Smooth muscle cell (in vitro differentiated cells): Measurements from ENCODE around the gene LY6G6D. TPM values are rescaled to one million over a fixed set of nuclear protein-coding genes. Genes with fewer than 3 reads are reported as not detected.
A peak's percentile ranks its signal among the peaks of the same experiment; 100 is the strongest.

Experiments
- DNase-seq: peaks from one replicate; lab custom pipeline; 2025; ENCODE audit not compliant: unreplicated experiment; lab: John Stamatoyannopoulos, UW
- H2AFZ ChIP-seq: fragments of 200-600 bp; sonication (generic); 2 replicates; pipeline ENCODE4 v1.6.0; 2016; ENCODE audit warnings: antibody characterized with exemption, low read depth, mild to moderate bottlenecking
- H3F3A ChIP-seq: fragments of 200-600 bp; sonication (generic); 2 replicates; pipeline ENCODE4 v1.6.0; 2017; ENCODE audit warnings: antibody characterized with exemption, low read depth
- H3K27ac ChIP-seq: fragments of 200-600 bp; sonication (generic); 2 replicates; pipeline ENCODE4 v1.5.1; 2016; ENCODE audit warnings: low read depth, mild to moderate bottlenecking
- H3K27me3 ChIP-seq: fragments of 200-600 bp; sonication (generic); 2 replicates; pipeline ENCODE4 v1.6.1; 2016; ENCODE audit warnings: low read depth, mild to moderate bottlenecking
- H3K36me3 ChIP-seq: fragments of 200-600 bp; sonication (generic); 2 replicates; pipeline ENCODE4 v1.5.1; 2016; ENCODE audit warnings: low read depth
- H3K4me1 ChIP-seq: fragments of 200-600 bp; sonication (generic); 2 replicates; pipeline ENCODE4 v1.5.1; 2016; ENCODE audit warnings: low read depth
- H3K4me2 ChIP-seq: fragments of 200-600 bp; sonication (generic); 2 replicates; pipeline ENCODE4 v1.6.0; 2016; ENCODE audit warnings: mild to moderate bottlenecking
- H3K4me3 ChIP-seq: fragments of 200-600 bp; sonication (generic); 2 replicates; pipeline ENCODE4 v1.5.1; 2016; ENCODE audit warnings: mild to moderate bottlenecking
- H3K79me2 ChIP-seq: fragments of 200-600 bp; sonication (generic); 2 replicates; pipeline ENCODE4 v1.6.0; 2016; ENCODE audit warnings: low read depth, mild to moderate bottlenecking
- H3K9ac ChIP-seq: fragments of 200-600 bp; sonication (generic); 2 replicates; pipeline ENCODE4 v1.6.0; 2016; ENCODE audit warnings: low read depth
- H3K9me3 ChIP-seq: fragments of 200-600 bp; sonication (generic); replicated peaks from 2 replicates; pipeline ENCODE4 v1.5.1; 2016; ENCODE audit warnings: low read depth
- H4K20me1 ChIP-seq: fragments of 200-600 bp; sonication (generic); 2 replicates; pipeline ENCODE4 v1.6.0; 2016; ENCODE audit warnings: low read depth
- CTCF ChIP-seq: fragments of 200-600 bp; sonication (generic); IDR thresholded peaks from 2 replicates; pipeline ENCODE4 v1.5.1; 2017; ENCODE audit warnings: borderline replicate concordance, mild to moderate bottlenecking, antibody characterized with exemption; ENCODE audit not compliant: insufficient read depth, poor library complexity, severe bottlenecking
- WGBS: methylation state at CpG from one replicate; pipeline ENCODE4 v1.1.7; 2016; ENCODE audit warnings: low lambda C conversion rate; 5-methylcytosine and 5-hydroxymethylcytosine counted together
- polyA plus RNA-seq: library from polyadenylated mRNA; unstranded; fragments of >200 nt; fragmentation: Nextera tagmentation; extraction: Ambion mirVana; gene quantifications from 2 replicates; pipeline ENCODE4 v1.2.1, GENCODE V29; 2016
- total RNA-seq: library from RNA; depleted of rRNA; stranded (reverse); fragments of >200 nt; gene quantifications from 2 replicates; pipeline ENCODE4 v1.2.3, GENCODE V29; 2014

LY6G6D gene
- total and polyA plus RNA-seq, 2 experiments from 2014 or later, result not detected

GRCh38 chr6:31730631-31731086 lies 15.5 kb downstream of the LY6G6D start:
- H3K27me3 ChIP-seq, result no peaks in the 10 kb centered on the region
- H3K9me3 ChIP-seq, result no peaks in the 10 kb centered on the region
- peaks cover 56% of the 10 kb centered on the region for H4K20me1 ChIP-seq
- H3K9ac ChIP-seq, result no peak overlapping the region
- peaks cover 55% of the 10 kb centered on the region for H3F3A ChIP-seq
- peaks cover 40% of the 10 kb centered on the region for H3K79me2 ChIP-seq
- peak overlapping the region; percentile 89 for H3K4me3 ChIP-seq
- peak overlapping the region; percentile 79 for H3K27ac ChIP-seq
- H3K4me1 ChIP-seq, result peaks cover 20% of the 10 kb centered on the region
- WGBS, result 91% methylated on average over 11 of the region's 11 CpGs
- TF ChIP-seq CTCF, result no peak
- DNase-seq, result no peak
- no peaks in the 10 kb centered on the region for H3K36me3 ChIP-seq
- H3K4me2 ChIP-seq, result peak overlapping the region; percentile 95
- H2AFZ ChIP-seq, result no peak overlapping the region

- TF ChIP-seq CTCF, result no peak
- Histone ChIP-seq H3K27me3 (no peaks in the 10 kb centered on the region), H3K79me2 (peaks cover 53% of the 10 kb centered on the region), H3K4me3 (no peak overlapping the region), H4K20me1 (peaks cover 56% of the 10 kb centered on the region), H3F3A (peaks cover 56% of the 10 kb centered on the region), H3K9ac (no peak overlapping the region), H2AFZ (no peak overlapping the region), H3K36me3 (no peaks in the 10 kb centered on the region), H3K27ac (peak overlapping the region; percentile 35), H3K9me3 (no peaks in the 10 kb centered on the region), H3K4me2 (no peak overlapping the region), H3K4me1 (peaks cover 28% of the 10 kb centered on the region)
- 97% methylated on average over 3 of the region's 3 CpGs for WGBS
- DNase-seq, result no peak
Measured at GRCh38 chr6:31732029-31732428, 16.9 kb downstream of the LY6G6D start.

- H3K27me3 ChIP-seq, result no peaks in the 10 kb centered on the region
- H3K79me2 ChIP-seq, result peaks cover 51% of the 10 kb centered on the region
- no peaks in the 10 kb centered on the region for H3K9me3 ChIP-seq
- no peak for DNase-seq
- no peak for TF ChIP-seq CTCF
- H3K9ac ChIP-seq, result peak overlapping the region; percentile 89
- peaks cover 60% of the 10 kb centered on the region for H3F3A ChIP-seq
- H3K4me3 ChIP-seq, result peak overlapping the region; percentile 99
- H3K27ac ChIP-seq, result peak overlapping the region; percentile 84
- 94% methylated on average over 4 of the region's 4 CpGs for WGBS
- H2AFZ ChIP-seq, result no peak overlapping the region
- peak overlapping the region; percentile 100 for H3K4me2 ChIP-seq
- H3K4me1 ChIP-seq, result peaks cover 42% of the 10 kb centered on the region
- no peaks in the 10 kb centered on the region for H3K36me3 ChIP-seq
- H4K20me1 ChIP-seq, result peaks cover 49% of the 10 kb centered on the region
Measured at GRCh38 chr6:31733734-31734133, 18.6 kb downstream of the LY6G6D start.

- H2AFZ ChIP-seq, result no peak overlapping the region
- H3K9me3 ChIP-seq, result no peaks in the 10 kb centered on the region
Measured at GRCh38 chr6:31734247-31734820, 19.2 kb downstream of the LY6G6D start.

More at GRCh38 chr6:31734247-31734820, 19.2 kb downstream of the LY6G6D start:
- Histone ChIP-seq H3K79me2 (peaks cover 47% of the 10 kb centered on the region), H3K27me3 (no peaks in the 10 kb centered on the region), H3K4me1 (peaks cover 43% of the 10 kb centered on the region), H3K4me3 (peak overlapping the region; percentile 99), H3K27ac (peak overlapping the region; percentile 84), H3K36me3 (no peaks in the 10 kb centered on the region), H3K9ac (peak overlapping the region; percentile 89), H3K4me2 (peak overlapping the region; percentile 100), H4K20me1 (peaks cover 45% of the 10 kb centered on the region), H3F3A (peaks cover 60% of the 10 kb centered on the region)
- TF ChIP-seq CTCF, result no peak
- no peak for DNase-seq
- 0% methylated on average over 2 of the region's 2 CpGs for WGBS
